ENCODE data around the gene LRP1.

Gene LRP1

DNA sequence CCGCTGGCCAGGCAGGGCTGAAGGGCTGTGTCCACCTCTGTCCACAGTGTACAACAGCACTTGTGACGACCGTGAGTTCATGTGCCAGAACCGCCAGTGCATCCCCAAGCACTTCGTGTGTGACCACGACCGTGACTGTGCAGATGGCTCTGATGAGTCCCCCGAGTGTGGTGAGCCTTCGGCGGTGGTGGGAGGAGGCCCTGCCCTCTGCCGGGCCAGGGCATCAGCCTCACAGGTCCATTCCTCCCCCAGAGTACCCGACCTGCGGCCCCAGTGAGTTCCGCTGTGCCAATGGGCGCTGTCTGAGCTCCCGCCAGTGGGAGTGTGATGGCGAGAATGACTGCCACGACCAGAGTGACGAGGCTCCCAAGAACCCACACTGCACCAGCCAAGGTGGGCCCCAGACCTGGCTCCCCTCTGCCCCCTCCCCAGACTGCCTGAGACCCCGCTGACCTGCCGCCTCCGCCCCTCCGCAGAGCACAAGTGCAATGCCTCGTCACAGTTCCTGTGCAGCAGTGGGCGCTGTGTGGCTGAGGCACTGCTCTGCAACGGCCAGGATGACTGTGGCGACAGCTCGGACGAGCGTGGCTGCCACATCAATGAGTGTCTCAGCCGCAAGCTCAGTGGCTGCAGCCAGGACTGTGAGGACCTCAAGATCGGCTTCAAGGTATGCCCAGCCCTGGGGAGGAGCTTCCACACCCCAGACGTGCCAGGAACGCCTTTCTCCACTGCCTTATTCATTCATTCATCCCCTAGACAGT, 67.5 kb downstream of the LRP1 start:
- TF ChIP-seq, protein P1, sequence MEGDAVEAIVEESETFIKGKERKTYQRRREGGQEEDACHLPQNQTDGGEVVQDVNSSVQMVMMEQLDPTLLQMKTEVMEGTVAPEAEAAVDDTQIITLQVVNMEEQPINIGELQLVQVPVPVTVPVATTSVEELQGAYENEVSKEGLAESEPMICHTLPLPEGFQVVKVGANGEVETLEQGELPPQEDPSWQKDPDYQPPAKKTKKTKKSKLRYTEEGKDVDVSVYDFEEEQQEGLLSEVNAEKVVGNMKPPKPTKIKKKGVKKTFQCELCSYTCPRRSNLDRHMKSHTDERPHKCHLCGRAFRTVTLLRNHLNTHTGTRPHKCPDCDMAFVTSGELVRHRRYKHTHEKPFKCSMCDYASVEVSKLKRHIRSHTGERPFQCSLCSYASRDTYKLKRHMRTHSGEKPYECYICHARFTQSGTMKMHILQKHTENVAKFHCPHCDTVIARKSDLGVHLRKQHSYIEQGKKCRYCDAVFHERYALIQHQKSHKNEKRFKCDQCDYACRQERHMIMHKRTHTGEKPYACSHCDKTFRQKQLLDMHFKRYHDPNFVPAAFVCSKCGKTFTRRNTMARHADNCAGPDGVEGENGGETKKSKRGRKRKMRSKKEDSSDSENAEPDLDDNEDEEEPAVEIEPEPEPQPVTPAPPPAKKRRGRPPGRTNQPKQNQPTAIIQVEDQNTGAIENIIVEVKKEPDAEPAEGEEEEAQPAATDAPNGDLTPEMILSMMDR (IDR thresholded peaks at IDR 0.05), result no peak

DNA sequence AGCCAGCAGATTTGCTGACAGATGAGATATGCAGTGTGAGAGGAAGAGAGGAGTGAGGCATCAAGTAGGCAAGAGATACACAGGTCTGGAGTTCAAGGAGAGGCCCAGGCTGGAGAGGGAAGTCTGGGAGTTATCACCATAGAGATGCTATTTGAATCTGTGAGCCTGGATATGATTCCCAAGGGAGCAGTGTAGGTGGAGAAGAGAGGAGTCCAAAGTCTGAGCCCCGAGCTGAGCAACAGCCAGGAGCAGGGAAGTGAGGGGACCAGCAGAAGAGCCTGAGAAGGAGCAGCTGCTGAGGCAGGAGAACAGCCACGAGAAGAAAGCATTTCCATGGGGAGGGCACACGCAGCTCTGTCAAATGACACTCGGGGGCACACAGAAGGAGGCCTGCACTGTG, 68.2 kb downstream of the LRP1 start:
- TF ChIP-seq, protein P1 (IDR thresholded peaks at IDR 0.05), result no peak
- intact Hi-C loops (cut with DNase I; ENCODE audit: low total_unique reads), result no loop called here

More for the DNA sequence above, 67.5 kb downstream of the LRP1 start:
- DNase-seq, result no peak
- intact Hi-C loops (cut with DNase I; ENCODE audit: low total_unique reads), result no loop called here
- Histone ChIP-seq H3K9me3 (no peaks in the 10 kb centered on the region), H3K27ac (no peak overlapping the region), H3K4me3 (no peak overlapping the region), H3K4me1 (no peaks in the 10 kb centered on the region), H3K27me3 (no peaks in the 10 kb centered on the region), H3K36me3 (peaks cover 100% of the 10 kb centered on the region in 3 donors)

DNA sequence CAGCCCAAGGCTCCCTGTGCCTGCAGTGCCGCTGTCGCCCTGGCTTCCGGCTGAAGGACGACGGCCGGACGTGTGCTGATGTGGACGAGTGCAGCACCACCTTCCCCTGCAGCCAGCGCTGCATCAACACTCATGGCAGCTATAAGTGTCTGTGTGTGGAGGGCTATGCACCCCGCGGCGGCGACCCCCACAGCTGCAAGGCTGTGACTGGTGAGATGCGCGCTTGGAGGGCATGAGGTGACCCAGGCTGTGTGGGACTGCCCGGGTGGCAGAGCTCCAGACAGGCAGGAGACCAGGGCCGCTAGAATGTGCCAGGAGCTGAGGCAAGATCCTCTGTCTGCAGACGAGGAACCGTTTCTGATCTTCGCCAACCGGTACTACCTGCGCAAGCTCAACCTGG, 68.7 kb downstream of the LRP1 start:
- TF ChIP-seq, protein P1 (IDR thresholded peaks at IDR 0.05), result no peak

More for the DNA sequence above, 68.2 kb downstream of the LRP1 start:
- peaks cover 100% of the 10 kb centered on the region in 3 donors for H3K36me3 ChIP-seq
- H3K4me3 ChIP-seq, result no peak overlapping the region
- H3K9me3 ChIP-seq, result no peaks in the 10 kb centered on the region
- no peak for DNase-seq
- no peaks in the 10 kb centered on the region for H3K4me1 ChIP-seq
- H3K27me3 ChIP-seq, result no peaks in the 10 kb centered on the region
- H3K27ac ChIP-seq, result no peak overlapping the region

DNA sequence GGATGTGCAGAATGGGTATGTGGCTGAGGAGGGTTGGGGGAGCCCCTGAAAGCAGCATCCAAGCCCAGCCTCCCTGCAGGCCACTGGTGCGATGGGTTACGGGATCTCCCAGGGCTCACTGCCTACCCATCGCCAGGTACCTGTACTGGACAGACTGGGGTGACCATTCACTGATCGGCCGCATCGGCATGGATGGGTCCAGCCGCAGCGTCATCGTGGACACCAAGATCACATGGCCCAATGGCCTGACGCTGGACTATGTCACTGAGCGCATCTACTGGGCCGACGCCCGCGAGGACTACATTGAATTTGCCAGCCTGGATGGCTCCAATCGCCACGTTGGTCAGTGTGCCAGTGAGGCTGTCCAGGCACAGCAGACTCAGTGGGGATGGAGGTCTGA, 70.0 kb downstream of the LRP1 start:
- DNase-seq, result no peak
- intact Hi-C loops (cut with DNase I; ENCODE audit: low total_unique reads), result no loop called here
- TF ChIP-seq, protein P1 (IDR thresholded peaks at IDR 0.05), result no peak
- Histone ChIP-seq H3K36me3 (peaks cover 100% of the 10 kb centered on the region in 3 donors), H3K27me3 (no peaks in the 10 kb centered on the region), H3K4me1 (no peaks in the 10 kb centered on the region), H3K27ac (no peak overlapping the region), H3K9me3 (no peaks in the 10 kb centered on the region), H3K4me3 (no peak overlapping the region)

More for the DNA sequence above, 68.7 kb downstream of the LRP1 start:
- peaks cover 100% of the 10 kb centered on the region in 3 donors for H3K36me3 ChIP-seq
- DNase-seq, result no peak
- no peaks in the 10 kb centered on the region for H3K9me3 ChIP-seq
- H3K4me1 ChIP-seq, result no peaks in the 10 kb centered on the region
- intact Hi-C loops (cut with DNase I; ENCODE audit: low total_unique reads), result no loop called here
- H3K27ac ChIP-seq, result no peak overlapping the region
- H3K4me3 ChIP-seq, result no peak overlapping the region
- H3K27me3 ChIP-seq, result no peaks in the 10 kb centered on the region

DNA sequence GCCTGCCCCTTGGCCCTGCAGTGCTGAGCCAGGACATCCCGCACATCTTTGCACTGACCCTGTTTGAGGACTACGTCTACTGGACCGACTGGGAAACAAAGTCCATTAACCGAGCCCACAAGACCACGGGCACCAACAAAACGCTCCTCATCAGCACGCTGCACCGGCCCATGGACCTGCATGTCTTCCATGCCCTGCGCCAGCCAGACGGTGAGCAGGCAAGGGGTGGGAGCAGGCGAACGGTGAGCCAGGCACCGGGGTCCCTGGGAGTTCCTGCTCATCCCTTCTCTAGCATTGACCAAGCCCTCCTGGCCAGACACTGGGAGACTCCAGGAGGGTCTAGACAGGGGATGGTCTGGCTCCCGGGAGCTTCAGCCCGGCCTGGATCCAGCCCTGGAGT, 70.9 kb downstream of the LRP1 start:
- peaks cover 100% of the 10 kb centered on the region in 3 donors for H3K36me3 ChIP-seq
- intact Hi-C loops (cut with DNase I; ENCODE audit: low total_unique reads), result no loop called here

More for the DNA sequence above, 70.9 kb downstream of the LRP1 start:
- H3K4me3 ChIP-seq, result no peak overlapping the region
- H3K27me3 ChIP-seq, result no peaks in the 10 kb centered on the region
- no peaks in the 10 kb centered on the region for H3K4me1 ChIP-seq
- no peak for DNase-seq
- TF ChIP-seq, protein P1 (IDR thresholded peaks at IDR 0.05), result no peak
- H3K27ac ChIP-seq, result no peak overlapping the region
- H3K9me3 ChIP-seq, result no peaks in the 10 kb centered on the region

Measured in tibial artery (tissue), 4 donors.